GM10248 (cell line): ENCODE results near the gene FAU.

Experiments
- CTCF ChIA-PET: fragments of 300-600 bp; sonication (Branson Sonifier 250); formaldehyde crosslinking; extraction: SDS; loops from one replicate; lab custom pipeline; 2021; ENCODE audit warnings: antibody characterized with exemption; lab: Yijun Ruan, JAX
- POLR2A ChIA-PET: fragments of 350-650 bp; sonication (Branson Sonifier 250); formaldehyde crosslinking; extraction: SDS; loops from one replicate; lab custom pipeline; 2020; ENCODE audit warnings: antibody characterized with exemption; lab: Yijun Ruan, JAX
- DNase-seq: peaks from one replicate; pipeline ENCODE4 v3.0.0; 2012; ENCODE audit errors: extremely low spot score
- CTCF ChIP-seq: IDR thresholded peaks from 2 replicates; pipeline ENCODE4 v1.5.1; 2012; ENCODE audit warnings: mild to moderate bottlenecking, low read depth; ENCODE audit errors: extremely low read depth, missing control alignments, control extremely low read depth

Gene FAU

GRCh38 chr11:65121865-65122696 lies at the start of gene FAU, which contains the start of gene MRPL49:
FAU (minus strand) TSS chr11:65122134; CDS start chr11:65121813, 321 bp downstream.
MRPL49 (plus strand) TSS chr11:65122321; CDS start chr11:65122347, 26 bp downstream.
- peak; percentile 97 for DNase-seq
- TF ChIP-seq CTCF = no peak
- CTCF ChIA-PET = interaction anchor here (0.7 to 7.2 kb wide), 11 partner anchors 9 to 277 kb away, joined by 3 to 73 read pairs (median 4); partner anchors contain the start of genes ARL2, CAPN1, SYVN1 and TM7SF2
- POLR2A ChIA-PET = interaction anchor here (0.5 to 2.0 kb wide), 11 partner anchors 8 to 387 kb away, joined by 4 to 10 read pairs (median 4); partner anchors contain the start of genes ARL2, CAPN1, SYVN1 and TM7SF2

GRCh38 chr11:65170058-65170534 lies 48.2 kb upstream of the FAU start, which contains the start of gene SPDYC:
SPDYC (plus strand) TSS chr11:65170233; CDS start chr11:65171358, 1,125 bp downstream.
- DNase-seq = no peak
- CTCF ChIA-PET = interaction anchor here (1.3 to 2.0 kb wide), 3 partner anchors 55 to 84 kb away, joined by 3 to 4 read pairs (median 3); no protein-coding TSS in a partner anchor
- POLR2A ChIA-PET = interaction anchor here (0.7 to 1.1 kb wide), 2 partner anchors 48 to 239 kb away, joined by 3 to 4 read pairs; partner anchors contain the start of gene MRPL49

GRCh38 chr11:65169164-65169641 lies 47.3 kb upstream of the FAU start:
- POLR2A ChIA-PET = interaction anchor here (0.7 kb wide), 2 partner anchors 12 to 47 kb away, joined by 4 to 6 read pairs; partner anchors contain the start of genes CAPN1 and MRPL49
- CTCF ChIA-PET = interaction anchor here (0.9 to 2.0 kb wide), 5 partner anchors 11 to 160 kb away, joined by 3 to 6 read pairs (median 3); no protein-coding TSS in a partner anchor
- no peak for TF ChIP-seq CTCF
- DNase-seq = peak; percentile 36

More at GRCh38 chr11:65170058-65170534, 48.2 kb upstream of the FAU start, which contains the start of gene SPDYC:
- TF ChIP-seq CTCF = no peak

- ChIA-PET POLR2A (no interaction called here), CTCF (interaction anchor here (1.4 to 1.6 kb wide), 2 partner anchors 14 to 148 kb away, joined by 3 to 4 read pairs; partner anchors contain the start of gene CAPN1)
- TF ChIP-seq CTCF = no peak
- no peak for DNase-seq
Observed at GRCh38 chr11:65167656-65168055, 45.7 kb upstream of the FAU start.

GRCh38 chr11:65166893-65167292 lies 45.0 kb upstream of the FAU start:
- ChIA-PET CTCF (interaction anchor here (1.4 to 1.6 kb wide), 2 partner anchors 14 to 149 kb away, joined by 3 to 4 read pairs; partner anchors contain the start of gene CAPN1), POLR2A (no interaction called here)
- no peak for TF ChIP-seq CTCF
- no peak for DNase-seq
